Loucy (cell line): ENCODE results near the gene PTPRN2.

Source experiments
- H2AFZ ChIP-seq: fragments of 200-600 bp; sonication (generic); 2 replicates; pipeline ENCODE4 v1.6.0; 2016; ENCODE audit warnings: antibody characterized with exemption, mild to moderate bottlenecking, low read length, moderate library complexity
- H3F3A ChIP-seq: fragments of 200-600 bp; 2 replicates; pipeline ENCODE4 v1.6.0; 2016; ENCODE audit warnings: antibody characterized with exemption, low read depth, mild to moderate bottlenecking
- H3K27me3 ChIP-seq: fragments of 200-600 bp; sonication (generic); 2 replicates; pipeline ENCODE4 v1.6.1; 2014; ENCODE audit warnings: low read length, mild to moderate bottlenecking; ENCODE audit not compliant: insufficient read depth, poor library complexity, severe bottlenecking
- H3K36me3 ChIP-seq: fragments of 200-600 bp; sonication (generic); 2 replicates; pipeline ENCODE4 v1.6.1; 2016; ENCODE audit warnings: low read length; ENCODE audit not compliant: insufficient read depth
- H3K4me1 ChIP-seq: fragments of 200-600 bp; sonication (generic); 2 replicates; pipeline ENCODE4 v1.5.1; 2014; ENCODE audit warnings: low read length, mild to moderate bottlenecking; ENCODE audit not compliant: insufficient read depth, poor library complexity, severe bottlenecking
- H3K4me2 ChIP-seq: fragments of 200-600 bp; sonication (generic); 2 replicates; pipeline ENCODE4 v1.6.0; 2014; ENCODE audit warnings: antibody characterized with exemption, low read length, low read depth, mild to moderate bottlenecking; ENCODE audit not compliant: poor library complexity, severe bottlenecking
- H3K4me3 ChIP-seq: fragments of 200-600 bp; sonication (generic); 2 replicates; pipeline ENCODE4 v1.5.1; 2014; ENCODE audit warnings: low read length, mild to moderate bottlenecking, mixed read lengths; ENCODE audit not compliant: poor library complexity, severe bottlenecking
- H3K79me2 ChIP-seq: fragments of 200-600 bp; sonication (generic); 2 replicates; pipeline ENCODE4 v1.6.1; 2014; ENCODE audit warnings: low read length; ENCODE audit not compliant: insufficient read depth
- H3K9ac ChIP-seq: fragments of 200-600 bp; sonication (generic); 2 replicates; pipeline ENCODE4 v1.6.0; 2014; ENCODE audit warnings: mild to moderate bottlenecking, low read depth, low read length, moderate library complexity; ENCODE audit not compliant: poor library complexity, severe bottlenecking
- H3K9me2 ChIP-seq: fragments of 200-600 bp; sonication (generic); replicated peaks from 2 replicates; pipeline ENCODE4 v1.6.1; 2016; ENCODE audit warnings: low read depth, low read length, mixed read lengths
- H3K9me3 ChIP-seq: fragments of 200-600 bp; sonication (generic); 2 replicates; pipeline ENCODE4 v1.6.1; 2014; ENCODE audit warnings: mild to moderate bottlenecking, antibody characterized with exemption, low read length, low read depth; ENCODE audit not compliant: insufficient read depth
- H4K20me1 ChIP-seq: fragments of 200-600 bp; sonication (generic); 2 replicates; pipeline ENCODE4 v1.6.0; 2014; ENCODE audit warnings: antibody characterized with exemption, low read length, mild to moderate bottlenecking; ENCODE audit not compliant: insufficient read depth, poor library complexity, severe bottlenecking
- EZH2phosphoT487 ChIP-seq: fragments of 200-600 bp; IDR thresholded peaks from 2 replicates; pipeline ENCODE4 v1.6.1; 2018; ENCODE audit warnings: antibody characterized with exemption, mild to moderate bottlenecking, moderate library complexity, borderline replicate concordance
- TF ChIP-seq, protein P1 (sequence below): fragments of 200-600 bp; sonication (generic); conservative IDR thresholded peaks from 2 replicates; pipeline ENCODE4 v1.5.1; 2014; ENCODE audit warnings: mild to moderate bottlenecking, antibody characterized with exemption, low read length

PTPRN2 gene

DNA sequence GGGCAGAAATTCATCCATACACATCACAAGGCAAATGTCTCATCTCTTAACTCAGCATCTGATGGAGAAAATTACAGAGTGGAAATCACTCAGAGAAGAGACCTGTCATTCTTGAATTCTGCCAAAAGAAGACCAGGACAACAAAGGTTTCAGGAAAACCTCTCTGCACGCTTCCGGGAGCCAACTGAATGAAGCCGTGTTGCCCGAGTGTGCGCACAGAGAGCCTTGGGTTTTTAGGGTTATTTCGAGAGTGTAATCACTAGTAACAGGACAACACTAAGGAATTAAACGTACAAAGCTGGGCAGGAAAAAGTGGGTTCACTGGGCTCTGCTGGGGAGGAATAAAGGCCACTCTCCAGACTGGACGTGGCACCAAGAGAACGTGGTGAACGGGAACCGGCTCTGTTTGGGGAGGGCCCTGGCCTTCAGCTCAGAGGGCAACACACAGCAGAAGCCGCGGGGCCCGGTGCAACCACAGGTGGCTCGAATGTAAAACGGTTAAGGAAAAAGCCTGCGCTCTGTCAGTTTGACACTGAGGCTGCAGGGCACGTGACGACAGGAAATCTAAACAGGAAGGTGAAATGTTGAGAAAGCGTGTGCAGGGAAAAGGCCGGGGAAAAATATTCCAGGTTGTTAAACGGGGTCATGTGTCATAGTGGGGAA, 919.3 kb downstream of the PTPRN2 start:
- no peak overlapping the region for H2AFZ ChIP-seq
- peak overlapping the region; percentile 38 for H3K4me3 ChIP-seq
- peak overlapping the region; percentile 74 for H3K9ac ChIP-seq
- H3K36me3 ChIP-seq = no peaks in the 10 kb centered on the region
- peaks cover 70% of the 10 kb centered on the region for H3K79me2 ChIP-seq
- peak overlapping the region; percentile 62 for H3K4me2 ChIP-seq
- no peaks in the 10 kb centered on the region for H3K9me2 ChIP-seq
- H3F3A ChIP-seq = 0 out of 2 replicates have a peak, but pooled peaks cover 3% of the 10 kb centered on the region
- TF ChIP-seq EZH2phosphoT487 = no peak
- TF ChIP-seq, protein P1, sequence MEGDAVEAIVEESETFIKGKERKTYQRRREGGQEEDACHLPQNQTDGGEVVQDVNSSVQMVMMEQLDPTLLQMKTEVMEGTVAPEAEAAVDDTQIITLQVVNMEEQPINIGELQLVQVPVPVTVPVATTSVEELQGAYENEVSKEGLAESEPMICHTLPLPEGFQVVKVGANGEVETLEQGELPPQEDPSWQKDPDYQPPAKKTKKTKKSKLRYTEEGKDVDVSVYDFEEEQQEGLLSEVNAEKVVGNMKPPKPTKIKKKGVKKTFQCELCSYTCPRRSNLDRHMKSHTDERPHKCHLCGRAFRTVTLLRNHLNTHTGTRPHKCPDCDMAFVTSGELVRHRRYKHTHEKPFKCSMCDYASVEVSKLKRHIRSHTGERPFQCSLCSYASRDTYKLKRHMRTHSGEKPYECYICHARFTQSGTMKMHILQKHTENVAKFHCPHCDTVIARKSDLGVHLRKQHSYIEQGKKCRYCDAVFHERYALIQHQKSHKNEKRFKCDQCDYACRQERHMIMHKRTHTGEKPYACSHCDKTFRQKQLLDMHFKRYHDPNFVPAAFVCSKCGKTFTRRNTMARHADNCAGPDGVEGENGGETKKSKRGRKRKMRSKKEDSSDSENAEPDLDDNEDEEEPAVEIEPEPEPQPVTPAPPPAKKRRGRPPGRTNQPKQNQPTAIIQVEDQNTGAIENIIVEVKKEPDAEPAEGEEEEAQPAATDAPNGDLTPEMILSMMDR = no peak
- H3K9me3 ChIP-seq = no peaks in the 10 kb centered on the region
- H3K4me1 ChIP-seq = peaks cover 45% of the 10 kb centered on the region
- H4K20me1 ChIP-seq = no peaks in the 10 kb centered on the region
- H3K27me3 ChIP-seq = no peaks in the 10 kb centered on the region

DNA sequence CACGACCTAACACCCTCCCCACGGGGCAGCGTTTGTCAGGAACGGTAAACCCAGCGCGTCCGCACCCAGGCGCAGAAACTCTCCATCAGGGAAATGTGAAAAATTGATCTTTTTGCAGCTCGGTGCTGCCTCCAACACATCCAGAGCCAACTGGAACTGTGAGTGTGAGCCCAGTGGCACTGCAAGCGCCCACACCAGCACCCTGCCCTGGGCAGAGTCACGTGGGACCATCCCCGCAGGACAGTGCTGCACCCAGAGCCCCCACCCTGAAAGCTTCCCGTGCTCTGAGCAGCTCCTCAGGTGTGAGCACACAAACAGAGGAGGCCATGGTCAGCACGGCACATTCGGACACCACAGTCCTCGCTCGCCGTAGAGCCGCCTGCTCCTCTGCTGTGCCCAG, 919.9 kb downstream of the PTPRN2 start:
- no peaks in the 10 kb centered on the region for H3K9me3 ChIP-seq
- 0 out of 2 replicates have a peak, but pooled peaks cover 3% of the 10 kb centered on the region for H3F3A ChIP-seq
- no peaks in the 10 kb centered on the region for H4K20me1 ChIP-seq
- no peaks in the 10 kb centered on the region for H3K27me3 ChIP-seq
- peak overlapping the region; percentile 62 for H3K4me2 ChIP-seq
- H3K79me2 ChIP-seq = peaks cover 69% of the 10 kb centered on the region
- no peaks in the 10 kb centered on the region for H3K9me2 ChIP-seq
- H3K4me3 ChIP-seq = peak overlapping the region; percentile 38
- TF ChIP-seq, protein P1 = no peak
- no peak for TF ChIP-seq EZH2phosphoT487
- H3K4me1 ChIP-seq = peaks cover 45% of the 10 kb centered on the region
- H3K36me3 ChIP-seq = no peaks in the 10 kb centered on the region
- no peak overlapping the region for H2AFZ ChIP-seq
- peak overlapping the region; percentile 74 for H3K9ac ChIP-seq

DNA sequence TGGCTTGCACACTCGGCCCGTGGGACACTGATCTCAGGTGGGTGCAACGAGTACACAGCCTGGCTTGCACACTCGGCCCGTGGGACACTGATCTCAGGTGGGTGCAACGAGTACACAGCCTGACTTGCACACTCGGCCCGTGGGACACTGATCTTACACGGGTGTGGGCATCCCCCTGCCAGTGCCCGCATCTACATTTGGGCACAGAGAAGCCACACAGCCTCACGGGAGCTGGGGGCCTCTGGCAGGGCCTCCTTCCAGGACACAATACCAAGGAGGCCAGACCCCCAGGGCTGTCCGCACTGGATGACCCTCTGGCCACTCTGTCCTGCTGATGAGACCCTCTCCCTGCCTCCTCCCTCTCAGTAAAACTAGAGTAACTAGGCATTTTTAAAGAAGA, 920.4 kb downstream of the PTPRN2 start:
- TF ChIP-seq, protein P1 = no peak
- TF ChIP-seq EZH2phosphoT487 = no peak
- no peaks in the 10 kb centered on the region for H3K36me3 ChIP-seq
- H3K9ac ChIP-seq = peak overlapping the region; percentile 74
- H3K4me2 ChIP-seq = no peak overlapping the region
- H3K4me1 ChIP-seq = peaks cover 45% of the 10 kb centered on the region
- H3K27me3 ChIP-seq = no peaks in the 10 kb centered on the region
- no peaks in the 10 kb centered on the region for H4K20me1 ChIP-seq
- no peaks in the 10 kb centered on the region for H3K9me3 ChIP-seq
- no peaks in the 10 kb centered on the region for H3K9me2 ChIP-seq
- H3K79me2 ChIP-seq = peaks cover 73% of the 10 kb centered on the region
- 0 out of 2 replicates have a peak, but pooled peaks cover 3% of the 10 kb centered on the region for H3F3A ChIP-seq
- no peak overlapping the region for H3K4me3 ChIP-seq
- no peak overlapping the region for H2AFZ ChIP-seq
